H1 (cell line): ENCODE data around the gene UBR1. TPM values are rescaled to one million over a fixed set of nuclear protein-coding genes. Genes with fewer than 3 reads are reported as not detected.

Experiments
- CTCF ChIA-PET: fragments of 300-600 bp; sonication (Branson Sonifier 250); formaldehyde crosslinking; loops from one replicate; lab custom pipeline; 2021; ENCODE audit not compliant: partially characterized antibody; lab: Charles Lee
- POLR2A ChIA-PET: fragments of 300-600 bp; sonication (Branson Sonifier 250); formaldehyde crosslinking; loops from one replicate; lab custom pipeline; 2021; ENCODE audit warnings: inconsistent platforms; ENCODE audit not compliant: partially characterized antibody; lab: Charles Lee
- DNase-seq, 2 experiments: peaks; one replicate each; pipeline versions ENCODE4 v3.0.0 to v3.0.0-alpha.2; 2010 to 2022; ENCODE audit warnings: low spot score in 2 of 2, low read depth in 1 of 2, mixed read lengths in 1 of 2
- FAIRE-seq: peaks from 2 replicates; lab custom pipeline; 2011; peaks lifted over from hg19 to GRCh38; lab: Jason Lieb, UNC
- H2AFZ ChIP-seq: 2 replicates; pipeline ENCODE4 v1.8.1; 2012; ENCODE audit warnings: low read length, inconsistent platforms
- H2AK5ac ChIP-seq: 2 replicates; pipeline ENCODE4 v1.6.1; 2013; ENCODE audit warnings: low read depth, low read length
- H2BK120ac ChIP-seq: replicated peaks from 2 replicates; pipeline ENCODE3; 2013; ENCODE audit warnings: low read depth, low read length, inconsistent platforms
- H2BK12ac ChIP-seq: 2 replicates; pipeline ENCODE4 v1.6.1; 2013; ENCODE audit warnings: low read depth, low read length
- H2BK15ac ChIP-seq: 2 replicates; pipeline ENCODE4 v1.6.1; 2013; ENCODE audit warnings: low read length
- H2BK20ac ChIP-seq: 2 replicates; pipeline ENCODE4 v1.6.1; 2013; ENCODE audit warnings: low read length
- H2BK5ac ChIP-seq: 2 replicates; pipeline ENCODE4 v1.6.1; 2013; ENCODE audit warnings: low read depth, low read length
- H3K14ac ChIP-seq: 2 replicates; pipeline ENCODE4 v1.6.1; 2013; ENCODE audit warnings: inconsistent platforms; ENCODE audit not compliant: insufficient read length
- H3K18ac ChIP-seq: 2 replicates; pipeline ENCODE4 v1.6.1; 2013; ENCODE audit warnings: low read length; ENCODE audit errors: extremely low read depth
- H3K23ac ChIP-seq: 2 replicates; pipeline ENCODE4 v1.6.1; 2013; ENCODE audit warnings: inconsistent platforms; ENCODE audit not compliant: insufficient read length
- H3K23me2 ChIP-seq: 2 replicates; pipeline ENCODE4 v1.6.1; 2013; ENCODE audit warnings: low read depth, low read length
- H3K27ac ChIP-seq: 2 replicates; pipeline ENCODE4 v1.6.1; 2011; ENCODE audit warnings: low read depth, low read length, inconsistent platforms
- H3K27me3 ChIP-seq, 4 experiments: replicated peaks in 1 of 4; 1 replicate in 1 of 4; 2 replicates in 3 of 4; pipeline versions ENCODE4 v1.6.1 to v1.8.1; 2011 to 2013; ENCODE audit warnings: low read length in 3 of 4, mild to moderate bottlenecking in 3 of 4, inconsistent platforms in 2 of 4, mixed read lengths in 2 of 4, moderate library complexity in 1 of 4; ENCODE audit not compliant: control insufficient read depth in 3 of 4, insufficient read depth in 3 of 4; ENCODE audit errors: extremely low read depth in 1 of 4
- H3K36me3 ChIP-seq, 4 experiments: 2 replicates each; pipeline versions ENCODE4 v1.6.1 to v1.8.1; 2011 to 2013; ENCODE audit warnings: mild to moderate bottlenecking in 4 of 4, low read length in 3 of 4, moderate library complexity in 2 of 4, control low read depth in 1 of 4, inconsistent platforms in 1 of 4; ENCODE audit not compliant: insufficient read depth in 4 of 4, control insufficient read depth in 2 of 4
- H3K4ac ChIP-seq: replicated peaks from 2 replicates; pipeline ENCODE3; 2013; ENCODE audit warnings: low read length, low read depth, mixed read lengths, inconsistent platforms; ENCODE audit not compliant: insufficient read length
- H3K4me1 ChIP-seq, 4 experiments: replicated peaks in 1 of 4; 1 replicate in 1 of 4; 2 replicates in 3 of 4; pipeline versions ENCODE4 v1.6.1 to v1.8.1; 2011 to 2013; ENCODE audit warnings: low read length in 3 of 4, inconsistent platforms in 2 of 4, mixed read lengths in 1 of 4; ENCODE audit not compliant: insufficient read depth in 4 of 4, control insufficient read depth in 3 of 4
- H3K4me2 ChIP-seq, 2 experiments: 2 replicates each; pipeline versions ENCODE4 v1.6.1 to v1.8.1; 2011 to 2013; ENCODE audit warnings: low read depth in 2 of 2, low read length in 2 of 2, control low read depth in 1 of 2, inconsistent platforms in 1 of 2, mild to moderate bottlenecking in 1 of 2; ENCODE audit not compliant: insufficient read depth in 1 of 2
- H3K4me3 ChIP-seq, 4 experiments: fragments of 200-600, 300-600 bp in 1 of 4; sonication (generic), shearing (Covaris generic), sonication (Bioruptor Twin) in 1 of 4; 2 replicates each; pipeline versions ENCODE4 v1.5.1 to v1.8.1; 2011 to 2016; ENCODE audit warnings: low read length in 4 of 4, low read depth in 3 of 4, control low read depth in 2 of 4, inconsistent platforms in 2 of 4, mild to moderate bottlenecking in 2 of 4, mixed read lengths in 1 of 4, moderate library complexity in 1 of 4; ENCODE audit not compliant: insufficient read depth in 2 of 4; ENCODE audit errors: extremely low read depth in 1 of 4
- H3K56ac ChIP-seq: replicated peaks from 2 replicates; pipeline ENCODE3; 2013; ENCODE audit warnings: low read depth, mild to moderate bottlenecking, mixed read lengths, low read length, inconsistent platforms; ENCODE audit not compliant: insufficient read length
- H3K79me1 ChIP-seq: 2 replicates; pipeline ENCODE4 v1.6.1; 2013; ENCODE audit warnings: low read depth, low read length, control low read depth
- H3K79me2 ChIP-seq, 2 experiments: 2 replicates each; pipeline versions ENCODE4 v1.6.1 to v1.8.1; 2012 to 2013; ENCODE audit warnings: low read length in 2 of 2, mild to moderate bottlenecking in 2 of 2, inconsistent platforms in 1 of 2; ENCODE audit not compliant: insufficient read depth in 2 of 2, control insufficient read depth in 1 of 2
- H3K9ac ChIP-seq, 4 experiments: replicated peaks in 1 of 4; 1 replicate in 1 of 4; 2 replicates in 3 of 4; pipeline versions ENCODE4 v1.6.1 to v1.8.1; 2011 to 2013; ENCODE audit warnings: low read depth in 3 of 4, low read length in 3 of 4, control low read depth in 2 of 4, mild to moderate bottlenecking in 2 of 4, moderate library complexity in 2 of 4, inconsistent platforms in 1 of 4; ENCODE audit errors: extremely low read depth in 1 of 4
- H3K9me3 ChIP-seq, 2 experiments: 2 replicates each; pipeline versions ENCODE4 v1.6.1 to v1.8.1; 2012 to 2013; ENCODE audit warnings: mild to moderate bottlenecking in 2 of 2, moderate library complexity in 2 of 2, control low read depth in 1 of 2, inconsistent platforms in 1 of 2, low read depth in 1 of 2, low read length in 1 of 2, mixed read lengths in 1 of 2; ENCODE audit not compliant: insufficient read depth in 2 of 2
- H4K20me1 ChIP-seq, 2 experiments: replicated peaks in 1 of 2; 2 replicates each; pipeline versions ENCODE3 to v1.8.1; 2011 to 2013; ENCODE audit warnings: inconsistent platforms in 2 of 2, low read length in 2 of 2, mild to moderate bottlenecking in 1 of 2; ENCODE audit not compliant: insufficient read depth in 2 of 2, control insufficient read depth in 1 of 2
- H4K5ac ChIP-seq: 2 replicates; pipeline ENCODE4 v1.6.1; 2013; ENCODE audit warnings: low read length, low read depth, mixed read lengths, inconsistent platforms; ENCODE audit not compliant: insufficient read length
- H4K8ac ChIP-seq: 2 replicates; pipeline ENCODE4 v1.8.0; 2013; ENCODE audit warnings: mild to moderate bottlenecking, moderate library complexity, low read length, inconsistent platforms; ENCODE audit not compliant: insufficient read depth; ENCODE audit errors: extremely low read depth
- H4K91ac ChIP-seq: replicated peaks from 2 replicates; pipeline ENCODE3; 2013; ENCODE audit warnings: low read length, mixed read lengths, inconsistent platforms; ENCODE audit not compliant: insufficient read length
- CBX8 ChIP-seq: fragments of 300-800, 300-1000 bp; sonication (generic); IDR thresholded peaks from 2 replicates; pipeline ENCODE4 v1.7.1; 2016; ENCODE audit warnings: low read depth, low read length, borderline replicate concordance
- CEBPB ChIP-seq: IDR thresholded peaks from 2 replicates; pipeline ENCODE4 v1.6.1; 2012; ENCODE audit warnings: low read depth, low read length
- CHD1 ChIP-seq: IDR thresholded peaks from 2 replicates; pipeline ENCODE4 v1.6.1; 2012; ENCODE audit warnings: low read depth, low read length, improper control_type of control experiment
- POLR2A ChIP-seq, 2 experiments: IDR thresholded peaks; 1 replicate in 1 of 2; 2 replicates in 1 of 2; pipeline ENCODE4 v1.6.1; 2011; ENCODE audit warnings: low read depth in 2 of 2, low read length in 2 of 2, mild to moderate bottlenecking in 2 of 2; ENCODE audit errors: control extremely low read depth in 1 of 2
- RNF2 ChIP-seq: fragments of 200-900, 300-1000 bp; sonication (generic); IDR thresholded peaks from 2 replicates; pipeline ENCODE4 v1.7.1; 2016; ENCODE audit warnings: borderline replicate concordance, low read depth, mild to moderate bottlenecking, antibody characterized with exemption, low read length; ENCODE audit not compliant: poor library complexity, severe bottlenecking; ENCODE audit errors: missing control alignments
- SIRT6 ChIP-seq: IDR thresholded peaks from one replicate; pipeline ENCODE4 v1.7.1; 2012; ENCODE audit warnings: low read length, inconsistent platforms
- SP1 ChIP-seq: IDR thresholded peaks from 2 replicates; pipeline ENCODE4 v1.6.1; 2011; ENCODE audit warnings: low read depth, low read length
- SP4 ChIP-seq: IDR thresholded peaks from 2 replicates; pipeline ENCODE4 v1.6.1; 2012; ENCODE audit warnings: low read length, inconsistent platforms
- TAF7 ChIP-seq: optimal IDR thresholded peaks from 2 replicates; pipeline ENCODE3; 2011; ENCODE audit warnings: low read depth, mild to moderate bottlenecking, inconsistent platforms, low read length, moderate library complexity, borderline replicate concordance
- TBP ChIP-seq: IDR thresholded peaks from 2 replicates; pipeline ENCODE4 v1.6.1; 2011; ENCODE audit warnings: low read depth, low read length, improper control_type of control experiment
- polyA plus RNA-seq, 7 experiments: library from polyadenylated mRNA; depleted of rRNA in 3 of 7; stranded (reverse) in 5 of 7; unstranded in 2 of 7; fragments of >200 nt in 5 of 7; fragments of 200-250 nt in 2 of 7; gene quantifications; 1 replicate in 5 of 7; 2 replicates in 1 of 7; 4 replicates in 1 of 7; pipeline versions ENCODE4 v1.2.1 to v1.2.3, GENCODE V29; 2011 to 2013; ENCODE audit warnings: missing spikeins in 2 of 7, mixed read lengths in 2 of 7
- total RNA-seq: library from RNA; stranded (reverse); fragmentation: NEBNext Ultra II Directional; extraction: Animal tissue kit (Norgen Biotek cat#: 25700); gene quantifications from 2 replicates; pipeline ENCODE4 v1.2.1, GENCODE V29; 2021
- TF ChIP-seq, protein P1 (sequence below): IDR thresholded peaks from 2 replicates; pipeline ENCODE4 v1.6.1; 2012; ENCODE audit warnings: inconsistent platforms

Gene UBR1
- total and polyA plus RNA-seq, 2 of the 8 experiments (the other 6 are each of a cell fraction or from before 2014, with no cell fraction given) = 3.7 to 18.7 TPM

GRCh38 chr15:43025150-43025549, 80.7 kb downstream of the UBR1 start:
- H3K27me3 ChIP-seq = no peaks in the 10 kb centered on the region
- ChIA-PET POLR2A (no interaction called here), CTCF (interaction anchor here (1.2 kb wide), 1 partner anchor 26 kb away, joined by 3 read pairs; no protein-coding TSS in a partner anchor)
- no peak overlapping the region for H2AFZ ChIP-seq
- H4K91ac ChIP-seq = no peak overlapping the region
- no peaks in the 10 kb centered on the region for H3K79me2 ChIP-seq
- H2BK5ac ChIP-seq = no peak overlapping the region
- no peak for FAIRE-seq
- DNase-seq = no peak
- no peak overlapping the region for H3K4ac ChIP-seq
- H4K8ac ChIP-seq = no peak overlapping the region
- no peaks in the 10 kb centered on the region for H3K23me2 ChIP-seq
- H3K36me3 ChIP-seq = peaks cover 0 to 38% (median 12%) of the 10 kb centered on the region in 4 experiments; a peak in 6 of 8 replicates
- H2BK12ac ChIP-seq = no peak overlapping the region
- no peaks in the 10 kb centered on the region for H3K9me3 ChIP-seq
- no peak overlapping the region for H3K9ac ChIP-seq
- no peak overlapping the region for H3K14ac ChIP-seq
- no peak overlapping the region for H2BK15ac ChIP-seq
- H3K4me2 ChIP-seq = no peak overlapping the region
- no peaks in the 10 kb centered on the region for H3K79me1 ChIP-seq
- no peak overlapping the region for H2BK120ac ChIP-seq
- H4K5ac ChIP-seq = no peak overlapping the region
- peaks cover 0 to 3% of the 10 kb centered on the region in 2 experiments for H4K20me1 ChIP-seq
- H3K4me3 ChIP-seq = no peak overlapping the region
- no peak overlapping the region for H3K23ac ChIP-seq
- H2BK20ac ChIP-seq = no peak overlapping the region
- no peak overlapping the region for H3K18ac ChIP-seq
- no peak overlapping the region for H2AK5ac ChIP-seq
- H3K4me1 ChIP-seq = no peaks in the 10 kb centered on the region
- H3K56ac ChIP-seq = no peak overlapping the region
- H3K27ac ChIP-seq = no peak overlapping the region
- no peak for TF ChIP-seq SP1
- TF ChIP-seq POLR2A (IDR thresholded peaks at IDR 0.05; ENCODE audit: control extremely low read depth in 1 of 2, low read depth in 2 of 2, low read length in 2 of 2) = no peak
- no peak for TF ChIP-seq SIRT6
- no peak for TF ChIP-seq CEBPB
- no peak for TF ChIP-seq CHD1
- TF ChIP-seq TAF7 = no peak
- TF ChIP-seq SP4 = no peak
- TF ChIP-seq CBX8 = no peak
- TF ChIP-seq, protein P1, sequence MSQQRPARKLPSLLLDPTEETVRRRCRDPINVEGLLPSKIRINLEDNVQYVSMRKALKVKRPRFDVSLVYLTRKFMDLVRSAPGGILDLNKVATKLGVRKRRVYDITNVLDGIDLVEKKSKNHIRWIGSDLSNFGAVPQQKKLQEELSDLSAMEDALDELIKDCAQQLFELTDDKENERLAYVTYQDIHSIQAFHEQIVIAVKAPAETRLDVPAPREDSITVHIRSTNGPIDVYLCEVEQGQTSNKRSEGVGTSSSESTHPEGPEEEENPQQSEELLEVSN = no peak
- TF ChIP-seq TBP = no peak
- TF ChIP-seq RNF2 = no peak
